HL-60/S4 treated with retinoic acid at 250 ng/mL for 4 days and 3 days (cell line): ENCODE results near the gene AIP.

Experiments
- in situ Hi-C: fragments of 300-500 bp; cut with MboI; formaldehyde crosslinking; loops from 2 replicates; pipeline ENCODE4 v1.7.0; 2022; ENCODE audit warnings: low sequenced_read_pairs

The AIP gene

GRCh38 chr11:67525275-67525976, 42.6 kb downstream of the AIP start:
- in situ Hi-C loops = no loop called here

- in situ Hi-C loops = no loop called here
Measured at GRCh38 chr11:67528376-67528775, 45.5 kb downstream of the AIP start.

- in situ Hi-C loops = no loop called here
Measured at GRCh38 chr11:67530282-67530592, 47.4 kb downstream of the AIP start.

GRCh38 chr11:67532889-67533288, 50.1 kb downstream of the AIP start:
- in situ Hi-C loops = no loop called here

- in situ Hi-C loops = no loop called here
Measured at GRCh38 chr11:67534070-67534679, 51.3 kb downstream of the AIP start.

GRCh38 chr11:67535561-67535960, 52.7 kb downstream of the AIP start:
- in situ Hi-C loops = no loop called here

- in situ Hi-C loops = no loop called here
Measured at GRCh38 chr11:67538306-67538705, 55.5 kb downstream of the AIP start.

- in situ Hi-C loops = no loop called here
Measured at GRCh38 chr11:67538823-67539505, 56.1 kb downstream of the AIP start.

GRCh38 chr11:67539550-67539949, 56.7 kb downstream of the AIP start:
- in situ Hi-C loops = no loop called here
